Upper lobe of left lung (tissue), 4 donors: ENCODE measurements around the gene PCCA.

Source experiments
- EP300 ChIP-seq, 4 donors: sonication (generic); formaldehyde crosslinking; IDR thresholded peaks; one replicate each; pipeline ENCODE4 v1.5.1; 2017; ENCODE audit warnings: antibody characterized with exemption in 4 of 4, control low read depth in 2 of 4
- POLR2A ChIP-seq, 4 donors: fragments of 450-650 bp; IDR thresholded peaks; one replicate each; pipeline ENCODE4 v1.5.1; 2016 to 2017; ENCODE audit warnings: antibody characterized with exemption in 4 of 4, mild to moderate bottlenecking in 2 of 4
- POLR2AphosphoS5 ChIP-seq, 2 donors: sonication (generic); formaldehyde crosslinking; IDR thresholded peaks; one replicate each; pipeline ENCODE4 v1.5.1; 2017; ENCODE audit warnings: antibody characterized with exemption in 2 of 2
- TF ChIP-seq, protein P1 (sequence below), 6 experiments: fragments of 450-650 bp in 4 of 6; fragments of 200-600 bp in 2 of 6; sonication (generic) in 2 of 6; IDR thresholded peaks; one replicate each; pipeline ENCODE4 v1.5.1; 2016 to 2019; ENCODE audit warnings: antibody characterized with exemption in 6 of 6

GRCh38 chr13:100485265-100485664 is 396.4 kb downstream of the PCCA start:
- TF ChIP-seq, protein P1, sequence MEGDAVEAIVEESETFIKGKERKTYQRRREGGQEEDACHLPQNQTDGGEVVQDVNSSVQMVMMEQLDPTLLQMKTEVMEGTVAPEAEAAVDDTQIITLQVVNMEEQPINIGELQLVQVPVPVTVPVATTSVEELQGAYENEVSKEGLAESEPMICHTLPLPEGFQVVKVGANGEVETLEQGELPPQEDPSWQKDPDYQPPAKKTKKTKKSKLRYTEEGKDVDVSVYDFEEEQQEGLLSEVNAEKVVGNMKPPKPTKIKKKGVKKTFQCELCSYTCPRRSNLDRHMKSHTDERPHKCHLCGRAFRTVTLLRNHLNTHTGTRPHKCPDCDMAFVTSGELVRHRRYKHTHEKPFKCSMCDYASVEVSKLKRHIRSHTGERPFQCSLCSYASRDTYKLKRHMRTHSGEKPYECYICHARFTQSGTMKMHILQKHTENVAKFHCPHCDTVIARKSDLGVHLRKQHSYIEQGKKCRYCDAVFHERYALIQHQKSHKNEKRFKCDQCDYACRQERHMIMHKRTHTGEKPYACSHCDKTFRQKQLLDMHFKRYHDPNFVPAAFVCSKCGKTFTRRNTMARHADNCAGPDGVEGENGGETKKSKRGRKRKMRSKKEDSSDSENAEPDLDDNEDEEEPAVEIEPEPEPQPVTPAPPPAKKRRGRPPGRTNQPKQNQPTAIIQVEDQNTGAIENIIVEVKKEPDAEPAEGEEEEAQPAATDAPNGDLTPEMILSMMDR (IDR thresholded peaks at IDR 0.05) = no peak
- TF ChIP-seq POLR2AphosphoS5 (IDR thresholded peaks at IDR 0.05) = no peak
- no peak for TF ChIP-seq POLR2A (IDR thresholded peaks at IDR 0.05)
- no peak for TF ChIP-seq EP300 (IDR thresholded peaks at IDR 0.05)
